Mesendoderm (in vitro differentiated cells): ENCODE data around the gene RPS6KB2.

Experiments
- DNase-seq: peaks from one replicate; pipeline ENCODE4 v3.0.0; 2013
- H2AK5ac ChIP-seq: 2 replicates; pipeline ENCODE4 v1.6.1; 2013; ENCODE audit warnings: low read length, inconsistent platforms
- H2BK120ac ChIP-seq: 2 replicates; pipeline ENCODE4 v1.6.1; 2013; ENCODE audit warnings: low read depth, mild to moderate bottlenecking, low read length, moderate library complexity, mixed read lengths
- H2BK15ac ChIP-seq: replicated peaks from 2 replicates; pipeline ENCODE4 v1.6.1; 2013; ENCODE audit warnings: low read depth, mild to moderate bottlenecking, moderate library complexity
- H2BK5ac ChIP-seq: 2 replicates; pipeline ENCODE4 v1.6.1; 2013; ENCODE audit warnings: low read length, inconsistent platforms
- H3K18ac ChIP-seq: 2 replicates; pipeline ENCODE4 v1.6.1; 2013; ENCODE audit warnings: mild to moderate bottlenecking, low read length, mixed read lengths
- H3K23ac ChIP-seq: one replicate; pipeline ENCODE4 v1.6.1; 2013; ENCODE audit warnings: low read length
- H3K27ac ChIP-seq: 2 replicates; pipeline ENCODE4 v1.5.1; 2013; ENCODE audit warnings: low read depth, mild to moderate bottlenecking, inconsistent platforms, low read length, moderate library complexity
- H3K27me3 ChIP-seq: 2 replicates; pipeline ENCODE4 v1.6.1; 2013; ENCODE audit warnings: low read length, control low read depth, mild to moderate bottlenecking, inconsistent platforms; ENCODE audit not compliant: insufficient read depth, poor library complexity
- H3K36me3 ChIP-seq: 2 replicates; pipeline ENCODE4 v1.6.1; 2013; ENCODE audit warnings: low read length, inconsistent platforms; ENCODE audit not compliant: control insufficient read depth, insufficient read depth
- H3K4ac ChIP-seq: one replicate; pipeline ENCODE4 v1.6.1; 2013; ENCODE audit warnings: low read depth, mild to moderate bottlenecking, low read length, moderate library complexity
- H3K4me1 ChIP-seq: 2 replicates; pipeline ENCODE4 v1.6.1; 2013; ENCODE audit warnings: low read depth, low read length, inconsistent platforms; ENCODE audit not compliant: control insufficient read depth
- H3K4me2 ChIP-seq: 2 replicates; pipeline ENCODE4 v1.6.1; 2013; ENCODE audit warnings: low read length
- H3K4me3 ChIP-seq: 2 replicates; pipeline ENCODE4 v1.5.1; 2013; ENCODE audit warnings: mild to moderate bottlenecking, low read length
- H3K56ac ChIP-seq: one replicate; pipeline ENCODE4 v1.6.1; 2013; ENCODE audit warnings: low read length
- H3K79me1 ChIP-seq: 2 replicates; pipeline ENCODE4 v1.6.1; 2013; ENCODE audit warnings: low read length, inconsistent platforms
- H3K79me2 ChIP-seq: 2 replicates; pipeline ENCODE4 v1.6.1; 2013; ENCODE audit warnings: mild to moderate bottlenecking, low read length; ENCODE audit not compliant: control insufficient read depth, insufficient read depth
- H3K9ac ChIP-seq: 2 replicates; pipeline ENCODE4 v1.6.1; 2013; ENCODE audit warnings: low read length, inconsistent platforms
- H4K5ac ChIP-seq: one replicate; pipeline ENCODE4 v1.6.1; 2013; ENCODE audit warnings: low read length
- H4K8ac ChIP-seq: one replicate; pipeline ENCODE4 v1.6.1; 2013; ENCODE audit warnings: low read depth, mild to moderate bottlenecking, control low read depth, low read length, moderate library complexity
- WGBS: extraction: QIAGEN DNeasy Blood & Tissue Kit; methylation state at CpG from one replicate; pipeline ENCODE4 v1.1.7; 2013; ENCODE audit warnings: low lambda C conversion rate, missing lambda C conversion rate; ENCODE audit not compliant: insufficient coverage; ENCODE audit errors: extremely low coverage; 5-methylcytosine and 5-hydroxymethylcytosine counted together

Gene RPS6KB2

DNA sequence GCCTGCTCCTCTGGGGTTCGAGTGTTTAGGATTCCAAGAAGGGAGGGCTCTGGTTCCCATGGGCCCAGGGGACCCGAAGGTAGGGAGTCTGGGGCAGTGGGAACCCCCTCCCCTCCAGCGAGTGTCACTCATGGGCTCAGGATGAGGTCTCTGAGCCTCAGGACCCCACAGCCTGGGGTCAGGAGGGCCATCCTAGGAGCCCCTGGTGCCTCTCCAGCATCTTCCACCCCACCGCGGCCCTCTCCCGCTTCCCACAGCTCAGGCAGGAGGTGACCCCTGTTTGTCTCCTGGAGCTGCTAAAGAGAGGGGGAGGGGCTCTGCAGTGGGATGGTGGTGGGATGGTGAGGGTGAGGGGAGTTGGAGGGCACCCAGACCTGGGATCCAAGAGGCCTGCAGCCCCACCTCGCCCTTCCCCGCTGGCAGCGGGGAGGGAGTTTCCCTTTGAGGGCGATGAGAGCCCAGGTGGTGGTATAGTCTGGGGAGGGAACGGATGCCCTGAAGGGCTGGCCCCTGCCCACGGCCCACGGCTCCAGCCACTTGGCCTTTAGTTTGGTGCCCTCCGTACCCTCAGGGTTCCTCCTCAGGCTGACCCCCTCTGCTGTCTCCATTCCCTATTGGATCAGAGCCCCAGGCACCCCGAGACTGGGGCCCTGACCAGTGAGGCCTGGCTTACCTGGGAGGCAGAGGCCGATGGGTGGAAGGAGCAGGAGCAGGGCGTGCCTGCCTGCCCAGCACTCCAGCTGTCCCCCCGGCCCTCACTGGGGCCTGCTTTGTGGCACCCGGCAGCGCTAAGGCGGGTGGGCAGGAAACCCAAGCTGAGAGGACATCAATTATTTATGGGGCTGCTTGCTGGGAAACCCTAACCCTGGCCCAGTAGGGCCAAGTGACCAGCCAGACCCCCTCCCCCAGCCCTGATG, 25.8 kb downstream of the RPS6KB2 start:
- Histone ChIP-seq H3K36me3 (no peaks in the 10 kb centered on the region), H3K27ac (no peak overlapping the region), H3K4ac (no peak overlapping the region), H2BK5ac (no peak overlapping the region), H3K9ac (no peak overlapping the region), H3K18ac (no peak overlapping the region), H3K79me1 (no peaks in the 10 kb centered on the region), H2AK5ac (no peak overlapping the region), H3K4me3 (no peak overlapping the region), H2BK15ac (no peak overlapping the region), H3K4me1 (no peaks in the 10 kb centered on the region), H3K4me2 (no peak overlapping the region), H4K5ac (no peak overlapping the region), H3K56ac (no peak overlapping the region), H4K8ac (no peak overlapping the region), H3K79me2 (no peaks in the 10 kb centered on the region), H3K27me3 (no peaks in the 10 kb centered on the region), H3K23ac (no peak overlapping the region), H2BK120ac (no peak overlapping the region)
- no CpG with 5 or more reads among the region's 21 CpGs for WGBS
- no peak for DNase-seq

DNA sequence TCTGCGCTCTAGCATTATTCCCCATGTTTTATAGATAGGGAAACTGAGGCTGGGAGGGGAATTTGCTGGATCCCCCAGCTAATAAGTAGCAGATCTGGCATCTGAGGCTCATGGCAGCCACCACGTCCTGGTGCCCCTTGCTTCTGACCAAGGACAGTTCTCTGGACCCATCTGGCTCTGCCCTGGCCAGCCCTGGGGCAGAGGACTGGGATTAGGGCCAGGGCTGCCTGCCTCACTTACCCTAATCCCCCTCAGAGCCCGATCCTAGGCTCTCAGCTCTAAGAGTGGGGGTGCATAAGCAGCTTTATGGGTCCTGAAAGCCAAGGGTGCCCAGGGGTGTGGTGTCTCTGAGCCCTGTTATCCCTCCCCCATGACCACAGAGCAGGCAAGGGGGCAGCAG, 26.8 kb downstream of the RPS6KB2 start, which contains the start of gene CABP4:
Gene CABP4, plus strand, starts transcription at position 301 of the 400 bp plus-strand sequence. Its CDS starts 70 bp downstream, at position 371.
- no peak within 1 kb of the TSS for H4K5ac ChIP-seq
- H3K4ac ChIP-seq: no peak within 1 kb of the TSS
- H3K56ac ChIP-seq: no peak within 1 kb of the TSS
- H3K4me3 ChIP-seq: no peak within 1 kb of the TSS
- no peak within 1 kb of the TSS for H2BK5ac ChIP-seq
- no peak for DNase-seq
- H3K9ac ChIP-seq: no peak within 1 kb of the TSS
- no CpG with 5 or more reads among the region's 3 CpGs for WGBS
- no peak within 1 kb of the TSS for H2BK120ac ChIP-seq
- H3K79me2 ChIP-seq: no peaks in the 10 kb centered on the region
- no peak within 1 kb of the TSS for H3K4me2 ChIP-seq
- H4K8ac ChIP-seq: no peak within 1 kb of the TSS
- no peak within 1 kb of the TSS for H2BK15ac ChIP-seq
- H3K27ac ChIP-seq: no peak within 1 kb of the TSS
- no peaks in the 10 kb centered on the region for H3K36me3 ChIP-seq
- H3K23ac ChIP-seq: no peak within 1 kb of the TSS
- H3K27me3 ChIP-seq: no peaks in the 10 kb centered on the region
- H3K18ac ChIP-seq: no peak within 1 kb of the TSS
- H3K4me1 ChIP-seq: no peaks in the 10 kb centered on the region
- H2AK5ac ChIP-seq: no peak within 1 kb of the TSS
- H3K79me1 ChIP-seq: no peaks in the 10 kb centered on the region

DNA sequence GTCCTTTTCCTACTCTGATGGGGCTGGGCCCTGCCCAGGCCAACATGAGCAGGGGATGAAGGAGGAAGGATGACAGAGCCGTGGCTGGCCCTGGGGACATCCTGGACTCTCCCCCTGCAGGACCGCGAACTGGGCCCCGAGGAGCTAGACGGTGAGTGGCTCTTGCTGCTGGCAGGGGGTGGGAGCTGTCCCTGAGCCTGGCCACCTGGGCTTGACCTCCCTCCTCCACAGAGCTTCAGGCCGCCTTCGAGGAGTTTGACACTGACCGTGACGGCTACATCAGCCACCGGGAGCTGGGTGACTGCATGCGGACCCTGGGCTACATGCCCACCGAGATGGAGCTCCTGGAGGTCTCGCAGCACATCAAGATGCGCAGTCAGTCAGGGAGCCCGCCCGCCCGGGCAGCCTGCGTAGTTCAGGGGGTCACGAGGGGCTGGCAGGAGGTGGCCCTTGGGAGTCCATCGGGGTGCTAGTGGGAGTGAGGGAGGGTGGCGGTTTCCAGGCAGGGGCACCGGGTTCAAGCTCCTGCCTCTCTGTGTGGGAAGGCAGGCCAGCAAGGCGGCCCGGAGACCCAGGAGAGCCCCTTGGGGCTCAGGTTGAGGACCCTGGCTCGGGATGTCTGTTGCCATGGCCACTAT, 27.9 kb downstream of the RPS6KB2 start:
- Histone ChIP-seq H3K56ac (no peak overlapping the region), H3K9ac (no peak overlapping the region), H3K79me2 (no peaks in the 10 kb centered on the region), H3K4me2 (no peak overlapping the region), H4K8ac (no peak overlapping the region), H2BK15ac (no peak overlapping the region), H3K27ac (no peak overlapping the region), H3K4me3 (no peak overlapping the region), H2BK120ac (no peak overlapping the region), H3K79me1 (no peaks in the 10 kb centered on the region), H3K18ac (no peak overlapping the region), H3K23ac (no peak overlapping the region), H4K5ac (no peak overlapping the region), H2AK5ac (no peak overlapping the region), H3K4ac (no peak overlapping the region), H3K27me3 (no peaks in the 10 kb centered on the region), H3K4me1 (no peaks in the 10 kb centered on the region), H2BK5ac (no peak overlapping the region), H3K36me3 (no peaks in the 10 kb centered on the region)
- no CpG with 5 or more reads among the region's 25 CpGs for WGBS
- no peak for DNase-seq

DNA sequence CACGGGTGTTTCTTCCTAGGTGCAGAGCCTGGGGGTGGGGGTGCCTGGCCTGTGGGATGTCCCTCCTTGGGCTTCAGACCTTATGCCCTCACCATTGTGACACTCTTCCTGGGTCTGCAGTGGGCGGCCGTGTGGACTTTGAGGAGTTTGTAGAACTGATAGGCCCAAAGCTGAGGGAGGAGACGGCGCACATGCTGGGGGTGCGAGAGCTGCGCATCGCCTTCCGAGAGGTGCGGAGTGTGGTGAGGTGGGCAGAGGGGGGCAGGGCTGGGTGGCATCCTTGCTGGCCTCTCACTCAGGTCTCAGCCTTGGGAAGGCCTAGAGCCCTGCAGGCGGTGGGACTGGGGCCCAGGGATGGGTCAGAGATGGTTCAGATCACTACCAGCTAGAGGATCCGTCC, 29.2 kb downstream of the RPS6KB2 start:
- Histone ChIP-seq H3K23ac (no peak overlapping the region), H3K79me1 (no peaks in the 10 kb centered on the region), H4K8ac (no peak overlapping the region), H3K18ac (no peak overlapping the region), H3K79me2 (no peaks in the 10 kb centered on the region), H3K4ac (no peak overlapping the region), H3K27me3 (no peaks in the 10 kb centered on the region), H3K4me2 (no peak overlapping the region), H2AK5ac (no peak overlapping the region), H4K5ac (no peak overlapping the region), H3K4me1 (no peaks in the 10 kb centered on the region), H3K56ac (no peak overlapping the region), H3K9ac (no peak overlapping the region), H2BK15ac (no peak overlapping the region), H3K36me3 (no peaks in the 10 kb centered on the region), H3K27ac (no peak overlapping the region), H2BK5ac (no peak overlapping the region), H2BK120ac (no peak overlapping the region), H3K4me3 (no peak overlapping the region)
- no CpG with 5 or more reads among the region's 12 CpGs for WGBS
- no peak for DNase-seq

DNA sequence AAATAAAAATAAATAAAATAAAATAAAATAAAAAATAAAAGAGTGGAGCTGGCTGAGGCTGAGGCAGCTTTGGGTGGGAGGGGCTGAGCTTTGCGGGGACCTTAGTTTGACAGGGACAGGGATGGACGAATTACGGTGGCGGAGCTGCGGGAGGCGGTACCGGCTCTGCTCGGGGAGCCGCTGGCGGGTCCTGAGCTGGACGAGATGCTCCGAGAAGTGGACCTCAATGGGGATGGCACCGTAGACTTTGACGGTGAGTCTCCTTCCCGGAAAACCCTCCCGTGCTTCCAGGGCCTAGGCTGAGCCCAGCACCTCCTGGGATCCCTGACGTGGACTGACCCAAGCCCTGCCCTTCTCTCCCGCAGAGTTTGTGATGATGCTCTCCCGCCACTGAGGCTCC, 30.0 kb downstream of the RPS6KB2 start:
- no peaks in the 10 kb centered on the region for H3K79me2 ChIP-seq

More for the DNA sequence above, 30.0 kb downstream of the RPS6KB2 start:
- H3K4me3 ChIP-seq: no peak overlapping the region
- no peak overlapping the region for H3K18ac ChIP-seq
- no peaks in the 10 kb centered on the region for H3K27me3 ChIP-seq
- no peak for DNase-seq
- no peaks in the 10 kb centered on the region for H3K36me3 ChIP-seq
- H3K27ac ChIP-seq: no peak overlapping the region
- H2BK5ac ChIP-seq: no peak overlapping the region
- no CpG with 5 or more reads among the region's 19 CpGs for WGBS
- no peaks in the 10 kb centered on the region for H3K4me1 ChIP-seq
- H4K5ac ChIP-seq: no peak overlapping the region
- no peak overlapping the region for H3K56ac ChIP-seq
- no peak overlapping the region for H2AK5ac ChIP-seq
- no peaks in the 10 kb centered on the region for H3K79me1 ChIP-seq
- no peak overlapping the region for H3K4ac ChIP-seq
- no peak overlapping the region for H3K4me2 ChIP-seq
- H2BK120ac ChIP-seq: no peak overlapping the region
- no peak overlapping the region for H3K9ac ChIP-seq
- no peak overlapping the region for H2BK15ac ChIP-seq
- H3K23ac ChIP-seq: no peak overlapping the region
- H4K8ac ChIP-seq: no peak overlapping the region
